ENCODE results near the gene NSG1.
A peak's percentile ranks its signal among the peaks of the same experiment; 100 is the strongest.

NSG1 gene

GRCh38 chr4:4341861-4342650 is 44.8 kb upstream of the NSG1 start:
- H3K4me1 ChIP-seq (ENCODE audit: control insufficient read depth, low read length): peaks cover 53% of the 10 kb centered on the region
- H3K9me2 ChIP-seq (replicated peaks; ENCODE audit: control insufficient read depth, low read length): no peaks in the 10 kb centered on the region
- H3K79me2 ChIP-seq (ENCODE audit: control insufficient read depth, low read length): no peaks in the 10 kb centered on the region
- no peak overlapping the region for H3K4me3 ChIP-seq (ENCODE audit: low read length)
- TF ChIP-seq EZH2phosphoT487 (IDR thresholded peaks at IDR 0.05; ENCODE audit: borderline replicate concordance, low read length) (no peak), CTCF (IDR thresholded peaks at IDR 0.05; ENCODE audit: low read depth, low read length, poor library complexity, severe bottlenecking) (no peak)
- 0 out of 2 replicates have a peak overlapping the region, but pooled peaks have one; percentile 11 for H3K27ac ChIP-seq (ENCODE audit: low read depth, low read length)
- no peaks in the 10 kb centered on the region for H4K20me1 ChIP-seq (ENCODE audit: control insufficient read depth, insufficient read depth, low read depth, low read length)
- H3K27me3 ChIP-seq (ENCODE audit: control insufficient read depth, low read length): no peaks in the 10 kb centered on the region
- H3K4me2 ChIP-seq (ENCODE audit: low read length): no peak overlapping the region
- H3K36me3 ChIP-seq (ENCODE audit: control insufficient read depth, low read length): peaks cover 6% of the 10 kb centered on the region
- H3K9me3 ChIP-seq (ENCODE audit: control insufficient read depth, insufficient read depth, low read length): no peaks in the 10 kb centered on the region
- H3F3A ChIP-seq (ENCODE audit: control insufficient read depth, insufficient read depth): peaks cover 12% of the 10 kb centered on the region

GRCh38 chr4:4343038-4343437 is 43.9 kb upstream of the NSG1 start:
- Histone ChIP-seq H3K4me1 (ENCODE audit: control insufficient read depth, low read length) (peaks cover 63% of the 10 kb centered on the region), H3K79me2 (ENCODE audit: control insufficient read depth, low read length) (no peaks in the 10 kb centered on the region), H3K4me2 (ENCODE audit: low read length) (no peak overlapping the region), H3K9me2 (replicated peaks; ENCODE audit: control insufficient read depth, low read length) (no peaks in the 10 kb centered on the region), H3K4me3 (ENCODE audit: low read length) (no peak overlapping the region), H3K36me3 (ENCODE audit: control insufficient read depth, low read length) (peaks cover 6% of the 10 kb centered on the region), H3K27ac (ENCODE audit: low read depth, low read length) (peak overlapping the region; percentile 22; the same call in 1 of the 2 replicates), H3K27me3 (ENCODE audit: control insufficient read depth, low read length) (no peaks in the 10 kb centered on the region), H3K9me3 (ENCODE audit: control insufficient read depth, insufficient read depth, low read length) (no peaks in the 10 kb centered on the region), H4K20me1 (ENCODE audit: control insufficient read depth, insufficient read depth, low read depth, low read length) (no peaks in the 10 kb centered on the region), H3F3A (ENCODE audit: control insufficient read depth, insufficient read depth) (peaks cover 14% of the 10 kb centered on the region)
- TF ChIP-seq CTCF (IDR thresholded peaks at IDR 0.05; ENCODE audit: low read depth, low read length, poor library complexity, severe bottlenecking) (no peak), EZH2phosphoT487 (IDR thresholded peaks at IDR 0.05; ENCODE audit: borderline replicate concordance, low read length) (no peak)

GRCh38 chr4:4344915-4345527 is 41.9 kb upstream of the NSG1 start:
- Histone ChIP-seq H4K20me1 (ENCODE audit: control insufficient read depth, insufficient read depth, low read depth, low read length) (no peaks in the 10 kb centered on the region), H3K9me2 (replicated peaks; ENCODE audit: control insufficient read depth, low read length) (no peaks in the 10 kb centered on the region), H3K4me3 (ENCODE audit: low read length) (peak overlapping the region; percentile 56), H3K27ac (ENCODE audit: low read depth, low read length) (peak overlapping the region; percentile 90), H3K4me1 (ENCODE audit: control insufficient read depth, low read length) (peaks cover 69% of the 10 kb centered on the region), H3K9me3 (ENCODE audit: control insufficient read depth, insufficient read depth, low read length) (peaks cover 5% of the 10 kb centered on the region; the same call in 1 of the 2 replicates), H3K36me3 (ENCODE audit: control insufficient read depth, low read length) (peaks cover 6% of the 10 kb centered on the region), H3K79me2 (ENCODE audit: control insufficient read depth, low read length) (no peaks in the 10 kb centered on the region), H3F3A (ENCODE audit: control insufficient read depth, insufficient read depth) (peaks cover 14% of the 10 kb centered on the region), H3K4me2 (ENCODE audit: low read length) (peak overlapping the region; percentile 69), H3K27me3 (ENCODE audit: control insufficient read depth, low read length) (no peaks in the 10 kb centered on the region)
- TF ChIP-seq CTCF (IDR thresholded peaks at IDR 0.05; ENCODE audit: low read depth, low read length, poor library complexity, severe bottlenecking) (no peak), EZH2phosphoT487 (IDR thresholded peaks at IDR 0.05; ENCODE audit: borderline replicate concordance, low read length) (no peak)

All from DOHH2 (cell line).